ENCODE measurements around the gene HDAC4.

The HDAC4 gene

DNA sequence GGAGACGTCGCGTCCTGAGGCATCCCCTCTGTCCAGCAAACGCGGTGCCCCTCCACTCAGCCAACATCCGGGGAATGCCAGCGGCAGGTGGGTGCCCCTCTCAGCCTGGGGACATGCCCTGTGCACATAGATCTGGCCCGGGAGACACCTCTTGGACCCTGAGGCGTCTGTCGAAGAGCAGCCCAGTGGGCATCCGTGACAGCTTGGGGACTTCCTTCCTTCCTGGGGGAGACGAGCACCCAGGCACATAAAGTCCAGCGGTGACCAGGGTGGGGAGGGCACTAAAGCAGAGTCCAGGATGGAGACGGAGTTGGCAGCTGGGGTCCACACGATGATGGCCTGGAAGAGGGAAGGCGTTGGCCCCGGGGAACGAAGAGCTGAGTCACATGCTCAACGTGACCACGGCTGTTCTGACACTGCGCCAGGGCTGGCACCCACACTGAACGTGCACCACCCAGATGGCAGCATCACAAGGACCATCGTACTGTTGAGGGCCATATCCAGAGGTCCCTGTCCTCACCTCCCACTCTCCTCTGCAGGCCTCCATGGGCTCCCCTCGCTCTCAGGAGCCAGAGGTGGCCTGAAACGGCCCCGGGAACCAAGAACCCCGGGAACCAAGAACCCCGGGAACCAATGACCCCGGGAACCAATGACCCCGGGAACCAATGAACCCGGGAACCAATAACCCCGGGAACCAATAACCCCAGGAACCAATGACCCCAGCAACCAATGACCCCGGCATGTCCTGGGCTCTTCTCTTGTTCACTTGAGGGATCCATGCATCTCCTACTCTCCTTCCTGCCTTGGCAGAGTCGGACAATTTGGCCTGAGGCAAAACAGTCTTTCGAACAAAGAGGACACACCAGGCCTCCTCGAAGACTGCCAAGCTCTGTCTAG lies 22.6 kb downstream of the HDAC4 start:
- Histone ChIP-seq H3K9ac (ENCODE audit: low read depth, low read length) (no peak overlapping the region), H3K4me2 (ENCODE audit: low read length) (no peak overlapping the region), H3K27me3 (ENCODE audit: control insufficient read depth, insufficient read depth, low read length) (no peaks in the 10 kb centered on the region), H3K36me3 (ENCODE audit: insufficient read depth, low read length) (peaks cover 3% of the 10 kb centered on the region), H3K4me1 (ENCODE audit: control insufficient read depth, insufficient read depth, low read length) (no peaks in the 10 kb centered on the region), H3K9me3 (replicated peaks; ENCODE audit: low read length) (no peaks in the 10 kb centered on the region), H3K4me3 (ENCODE audit: low read length) (no peak overlapping the region)

DNA sequence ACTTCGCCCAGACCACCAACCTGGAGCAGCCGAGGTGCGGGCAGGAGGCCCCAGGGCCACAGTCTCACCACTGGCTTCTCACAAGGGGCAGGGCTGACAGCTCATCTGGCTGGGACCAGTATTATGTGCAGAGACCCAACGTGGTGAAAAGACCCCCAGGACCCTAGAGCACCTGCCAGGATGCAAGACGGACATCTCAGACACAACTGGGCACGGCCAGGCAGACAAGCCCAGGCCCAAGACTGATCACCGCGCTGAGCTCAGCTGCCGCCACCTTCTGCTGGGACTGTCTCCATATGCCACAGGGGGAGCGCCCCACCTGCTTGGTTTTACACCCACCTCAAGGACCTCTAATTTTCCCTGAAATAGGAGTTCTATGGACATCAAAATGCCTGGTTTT lies 23.2 kb downstream of the HDAC4 start:
- Histone ChIP-seq H3K4me3 (ENCODE audit: low read length) (no peak overlapping the region), H3K9me3 (replicated peaks; ENCODE audit: low read length) (no peaks in the 10 kb centered on the region), H3K27me3 (ENCODE audit: control insufficient read depth, insufficient read depth, low read length) (no peaks in the 10 kb centered on the region), H3K4me2 (ENCODE audit: low read length) (no peak overlapping the region), H3K9ac (ENCODE audit: low read depth, low read length) (no peak overlapping the region), H3K36me3 (ENCODE audit: insufficient read depth, low read length) (peaks cover 3% of the 10 kb centered on the region), H3K4me1 (ENCODE audit: control insufficient read depth, insufficient read depth, low read length) (no peaks in the 10 kb centered on the region)

DNA sequence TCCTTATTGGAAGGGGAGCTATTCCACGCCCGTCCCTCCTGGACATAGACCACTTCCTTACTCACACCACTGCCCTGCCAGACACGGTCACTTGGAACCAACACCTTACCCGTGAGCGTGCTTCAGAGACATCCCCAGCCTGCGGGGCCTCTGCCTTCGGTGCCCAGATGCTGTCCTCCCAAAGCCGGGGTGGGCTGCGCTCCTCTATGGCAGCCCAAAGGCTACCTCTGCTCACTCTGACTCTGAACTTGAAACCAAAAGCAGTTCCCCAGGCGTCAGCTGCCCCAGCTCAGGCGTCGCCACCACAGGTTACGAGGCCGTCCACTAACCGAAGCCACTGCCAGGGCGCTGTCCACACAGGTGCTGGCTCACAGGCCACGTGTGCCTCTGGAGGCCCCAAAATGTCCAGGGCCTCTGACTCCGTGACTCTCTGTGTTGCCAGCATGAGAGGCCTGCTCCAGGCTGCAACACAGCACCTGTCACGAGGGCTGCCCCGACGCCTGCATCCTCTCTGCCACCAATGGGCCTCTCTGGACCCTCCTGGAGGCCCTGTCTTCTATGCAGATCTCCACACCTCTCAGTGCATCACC lies 23.8 kb downstream of the HDAC4 start:
- Histone ChIP-seq H3K9ac (ENCODE audit: low read depth, low read length) (no peak overlapping the region), H3K36me3 (ENCODE audit: insufficient read depth, low read length) (peaks cover 3% of the 10 kb centered on the region), H3K4me3 (ENCODE audit: low read length) (no peak overlapping the region), H3K4me1 (ENCODE audit: control insufficient read depth, insufficient read depth, low read length) (no peaks in the 10 kb centered on the region), H3K4me2 (ENCODE audit: low read length) (no peak overlapping the region), H3K9me3 (replicated peaks; ENCODE audit: low read length) (no peaks in the 10 kb centered on the region), H3K27me3 (ENCODE audit: control insufficient read depth, insufficient read depth, low read length) (no peaks in the 10 kb centered on the region)

DNA sequence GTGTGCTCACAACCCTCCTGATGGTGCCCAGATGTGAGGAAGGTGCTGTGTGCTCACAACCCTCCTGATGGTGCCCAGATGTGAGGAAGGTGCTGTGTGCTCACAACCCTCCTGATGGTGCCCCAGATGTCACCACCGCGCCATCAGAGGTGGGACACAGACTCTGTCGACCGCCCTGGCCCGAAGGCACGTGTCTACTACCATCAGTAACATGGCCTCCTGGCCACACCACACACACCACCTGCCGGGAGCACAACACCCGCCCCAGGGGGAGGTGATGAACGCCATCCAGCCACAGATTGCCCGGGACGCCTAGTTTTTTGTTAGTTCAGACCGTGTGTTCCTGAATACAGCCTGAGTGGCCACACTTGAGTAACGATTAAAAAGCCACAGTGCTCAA lies 24.5 kb downstream of the HDAC4 start:
- Histone ChIP-seq H3K36me3 (ENCODE audit: insufficient read depth, low read length) (peaks cover 3% of the 10 kb centered on the region), H3K27me3 (ENCODE audit: control insufficient read depth, insufficient read depth, low read length) (no peaks in the 10 kb centered on the region), H3K4me1 (ENCODE audit: control insufficient read depth, insufficient read depth, low read length) (no peaks in the 10 kb centered on the region), H3K9me3 (replicated peaks; ENCODE audit: low read length) (no peaks in the 10 kb centered on the region), H3K4me3 (ENCODE audit: low read length) (no peak overlapping the region), H3K4me2 (ENCODE audit: low read length) (no peak overlapping the region), H3K9ac (ENCODE audit: low read depth, low read length) (no peak overlapping the region)

DNA sequence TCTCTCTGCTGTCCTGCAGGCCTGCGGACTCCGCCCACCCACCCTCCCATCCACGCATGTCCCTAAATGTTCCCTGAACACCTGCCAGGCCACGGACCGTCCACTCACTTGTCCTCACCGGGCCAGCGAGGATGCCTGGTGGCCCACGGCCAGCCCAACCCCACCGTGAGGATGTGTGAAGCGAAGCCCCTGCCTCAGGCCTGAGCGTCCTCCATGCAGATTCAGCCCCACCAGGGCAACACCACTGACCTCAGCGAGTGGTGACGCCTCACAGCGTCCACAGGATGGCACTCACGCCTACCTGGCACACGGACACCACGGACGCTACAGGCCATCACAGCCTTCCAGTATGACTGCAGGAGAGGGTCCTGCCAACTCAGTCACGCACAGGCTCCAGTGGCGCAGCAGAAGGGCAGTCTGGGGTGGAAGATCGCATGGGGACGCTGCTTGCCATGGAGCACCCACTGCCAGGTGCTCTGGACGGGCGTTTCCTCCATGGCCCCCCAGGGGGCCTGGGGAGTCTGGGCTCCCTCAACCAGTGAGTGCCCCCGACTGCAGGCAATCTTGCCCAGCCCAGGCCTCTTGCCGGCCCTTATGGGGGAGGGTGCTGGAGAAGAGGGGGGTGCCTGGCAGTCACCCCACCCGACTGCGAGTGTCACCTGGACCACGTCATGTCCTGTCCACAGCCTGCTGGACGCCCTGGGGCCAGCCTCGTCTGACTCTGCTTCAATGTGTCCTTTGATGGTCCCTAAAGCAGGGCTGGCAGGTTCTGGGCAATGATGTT lies 25.4 kb downstream of the HDAC4 start:
- Histone ChIP-seq H3K27me3 (ENCODE audit: control insufficient read depth, insufficient read depth, low read length) (no peaks in the 10 kb centered on the region), H3K9me3 (replicated peaks; ENCODE audit: low read length) (no peaks in the 10 kb centered on the region), H3K4me3 (ENCODE audit: low read length) (no peak overlapping the region), H3K9ac (ENCODE audit: low read depth, low read length) (no peak overlapping the region), H3K4me1 (ENCODE audit: control insufficient read depth, insufficient read depth, low read length) (no peaks in the 10 kb centered on the region), H3K36me3 (ENCODE audit: insufficient read depth, low read length) (peaks cover 3% of the 10 kb centered on the region), H3K4me2 (ENCODE audit: low read length) (no peak overlapping the region)

DNA sequence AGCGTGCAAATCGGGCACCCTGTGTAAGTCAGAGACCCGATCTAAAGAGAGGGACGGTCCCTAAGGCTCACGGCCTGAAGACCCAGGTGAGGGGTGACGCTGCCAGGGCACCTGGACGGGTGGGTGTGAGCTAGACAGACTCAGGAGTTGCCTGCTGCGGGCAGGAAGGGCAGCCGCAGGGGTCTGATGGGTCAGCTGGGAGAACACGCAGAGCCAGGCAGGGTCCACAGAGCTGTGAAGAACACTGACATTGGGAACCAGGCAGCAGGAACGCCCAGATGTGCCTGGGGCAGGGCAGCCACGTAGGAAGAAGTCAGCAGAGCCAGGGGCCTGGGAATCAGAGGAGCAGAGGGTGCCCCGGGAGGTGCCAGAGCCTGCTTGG lies 25.9 kb downstream of the HDAC4 start:
- H3K4me1 ChIP-seq (ENCODE audit: control insufficient read depth, insufficient read depth, low read length) = no peaks in the 10 kb centered on the region
- no peaks in the 10 kb centered on the region for H3K9me3 ChIP-seq (replicated peaks; ENCODE audit: low read length)
- no peak overlapping the region for H3K4me3 ChIP-seq (ENCODE audit: low read length)
- no peak overlapping the region for H3K9ac ChIP-seq (ENCODE audit: low read depth, low read length)
- no peak overlapping the region for H3K4me2 ChIP-seq (ENCODE audit: low read length)
- H3K36me3 ChIP-seq (ENCODE audit: insufficient read depth, low read length) = peaks cover 3% of the 10 kb centered on the region
- no peaks in the 10 kb centered on the region for H3K27me3 ChIP-seq (ENCODE audit: control insufficient read depth, insufficient read depth, low read length)

DNA sequence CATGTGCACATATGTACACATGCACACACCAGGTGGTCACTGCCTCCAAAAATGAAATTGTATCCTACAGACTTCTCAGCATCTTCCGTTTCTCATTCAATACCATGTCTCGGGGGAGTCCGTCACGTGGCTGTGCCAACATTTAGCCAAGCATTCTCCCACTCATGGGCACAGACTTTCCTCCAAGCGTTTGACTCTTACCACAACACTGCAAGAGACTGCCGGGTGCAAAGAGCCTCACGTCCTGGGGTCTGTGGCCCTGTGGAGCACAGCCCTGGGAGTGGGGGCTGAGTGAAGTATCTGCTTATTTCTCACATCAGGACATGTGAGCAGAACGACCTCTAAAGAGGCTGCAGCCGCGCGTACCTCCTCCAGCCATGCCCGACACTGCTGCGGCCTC lies 28.0 kb downstream of the HDAC4 start:
- Histone ChIP-seq H3K4me3 (ENCODE audit: low read length) (no peak overlapping the region), H3K9me3 (replicated peaks; ENCODE audit: low read length) (no peaks in the 10 kb centered on the region), H3K36me3 (ENCODE audit: insufficient read depth, low read length) (peaks cover 2% of the 10 kb centered on the region), H3K27me3 (ENCODE audit: control insufficient read depth, insufficient read depth, low read length) (no peaks in the 10 kb centered on the region), H3K4me1 (ENCODE audit: control insufficient read depth, insufficient read depth, low read length) (no peaks in the 10 kb centered on the region), H3K4me2 (ENCODE audit: low read length) (no peak overlapping the region), H3K9ac (ENCODE audit: low read depth, low read length) (no peak overlapping the region)

DNA sequence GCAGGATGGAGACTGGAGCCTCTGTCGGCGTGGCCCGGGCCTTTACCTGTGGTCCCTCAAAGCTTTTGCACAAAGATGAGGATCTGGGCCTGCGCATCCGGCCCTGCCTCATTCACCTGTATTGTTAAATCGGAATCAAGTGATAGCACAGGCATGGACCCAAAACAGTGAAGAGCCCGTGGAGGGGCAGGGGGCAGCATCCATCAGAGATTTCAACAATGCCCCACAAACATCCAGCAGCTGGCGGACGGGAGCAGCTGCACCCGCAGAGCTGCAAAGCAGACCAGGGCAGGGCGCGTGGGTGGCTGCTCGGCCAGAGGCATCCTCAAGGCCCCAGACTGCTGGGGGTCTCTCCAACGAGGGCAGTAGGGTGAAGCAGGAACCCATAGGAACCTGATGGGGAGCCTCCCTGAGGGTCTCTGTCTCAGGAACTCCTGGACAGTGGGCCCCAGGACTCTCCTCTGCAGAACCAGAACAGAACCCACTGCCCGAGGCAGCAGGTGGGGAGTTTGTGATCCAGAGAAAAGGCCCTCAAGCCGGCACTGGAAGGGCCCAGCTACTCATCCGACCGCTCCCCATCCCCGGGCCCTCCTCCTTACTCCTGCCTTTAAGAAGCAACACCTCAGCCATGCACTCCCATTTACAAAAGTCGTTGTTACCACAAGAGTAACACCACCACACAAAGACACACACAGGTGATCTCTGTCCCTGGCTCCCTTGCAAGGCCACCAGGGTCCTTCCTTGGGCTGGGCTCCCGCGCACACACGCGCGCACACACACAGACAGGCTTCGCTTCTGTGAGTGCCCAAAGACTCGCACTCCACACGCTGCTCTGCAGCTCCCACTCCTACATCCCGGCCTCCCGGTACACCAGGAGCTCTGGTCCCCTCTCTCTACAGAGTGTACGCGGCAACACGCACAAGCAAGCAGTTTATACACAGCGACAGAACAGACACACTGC lies 28.8 kb downstream of the HDAC4 start:
- H3K4me2 ChIP-seq (ENCODE audit: low read length) = no peak overlapping the region
- no peaks in the 10 kb centered on the region for H3K36me3 ChIP-seq (ENCODE audit: insufficient read depth, low read length)

DNA sequence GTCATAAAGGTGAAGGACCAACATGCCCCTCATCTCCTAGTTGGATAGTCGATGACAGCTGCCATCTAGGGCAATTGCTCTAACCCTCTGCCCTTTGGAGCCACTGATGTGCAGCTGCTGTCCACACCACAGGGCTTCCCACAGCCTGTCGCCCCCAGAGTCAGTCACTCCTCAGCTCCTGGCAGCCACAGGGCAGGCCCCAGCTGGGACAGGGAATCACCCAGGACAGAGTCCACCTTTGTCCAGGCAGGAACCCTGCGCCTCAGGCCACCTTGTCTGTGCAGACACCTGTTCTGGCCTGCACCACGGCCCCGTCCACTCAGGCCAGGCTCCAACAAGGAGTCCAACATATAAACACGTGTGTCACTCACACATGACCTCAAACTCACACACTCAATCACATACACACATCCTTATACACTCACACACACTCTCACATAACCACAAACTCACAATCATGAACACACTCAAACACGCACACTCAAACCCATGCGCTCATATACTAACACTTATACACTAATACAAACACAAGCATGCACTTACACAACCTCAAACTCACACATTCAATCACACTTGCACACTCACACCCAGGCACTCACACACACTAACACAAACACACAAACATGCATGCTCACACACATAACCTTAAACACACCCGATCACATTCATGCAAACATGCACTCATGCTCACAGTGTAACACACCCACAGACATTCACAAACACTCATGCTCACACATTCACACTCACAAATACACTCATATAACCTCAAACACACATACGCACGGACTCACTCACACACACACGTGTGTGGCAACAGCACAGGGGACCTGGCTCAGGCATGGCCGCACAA lies 29.7 kb downstream of the HDAC4 start:
- no peaks in the 10 kb centered on the region for H3K36me3 ChIP-seq (ENCODE audit: insufficient read depth, low read length)
- no peak overlapping the region for H3K9ac ChIP-seq (ENCODE audit: low read depth, low read length)
- H3K4me1 ChIP-seq (ENCODE audit: control insufficient read depth, insufficient read depth, low read length) = no peaks in the 10 kb centered on the region
- H3K4me3 ChIP-seq (ENCODE audit: low read length) = no peak overlapping the region
- H3K4me2 ChIP-seq (ENCODE audit: low read length) = no peak overlapping the region
- H3K27me3 ChIP-seq (ENCODE audit: control insufficient read depth, insufficient read depth, low read length) = no peaks in the 10 kb centered on the region
- H3K9me3 ChIP-seq (replicated peaks; ENCODE audit: low read length) = no peaks in the 10 kb centered on the region

More for the DNA sequence above, 28.8 kb downstream of the HDAC4 start:
- Histone ChIP-seq H3K9ac (ENCODE audit: low read depth, low read length) (no peak overlapping the region), H3K27me3 (ENCODE audit: control insufficient read depth, insufficient read depth, low read length) (no peaks in the 10 kb centered on the region), H3K4me1 (ENCODE audit: control insufficient read depth, insufficient read depth, low read length) (no peaks in the 10 kb centered on the region), H3K4me3 (ENCODE audit: low read length) (no peak overlapping the region), H3K9me3 (replicated peaks; ENCODE audit: low read length) (no peaks in the 10 kb centered on the region)

DNA sequence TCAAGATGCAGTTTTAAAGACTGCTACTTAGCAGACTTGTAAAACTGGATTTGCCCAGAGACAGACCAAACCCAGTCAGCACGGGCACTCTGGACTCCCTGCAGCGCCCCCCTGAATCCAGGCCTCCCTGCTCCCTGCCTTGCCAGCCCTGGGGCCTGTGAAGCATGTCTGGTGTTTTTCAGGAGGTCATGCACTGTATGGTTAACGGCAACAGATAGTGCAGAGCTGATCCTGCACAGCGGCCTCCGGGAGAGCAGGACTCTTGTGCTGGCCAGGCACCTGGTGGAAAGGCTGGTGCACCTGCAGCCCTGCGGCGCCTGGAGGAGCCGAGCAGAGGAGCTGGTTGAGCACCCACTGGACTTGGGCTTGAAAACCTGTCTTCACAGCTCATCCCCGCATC lies 30.4 kb downstream of the HDAC4 start:
- Histone ChIP-seq H3K9ac (ENCODE audit: low read depth, low read length) (no peak overlapping the region), H3K9me3 (replicated peaks; ENCODE audit: low read length) (no peaks in the 10 kb centered on the region), H3K4me1 (ENCODE audit: control insufficient read depth, insufficient read depth, low read length) (no peaks in the 10 kb centered on the region), H3K4me3 (ENCODE audit: low read length) (no peak overlapping the region), H3K27me3 (ENCODE audit: control insufficient read depth, insufficient read depth, low read length) (no peaks in the 10 kb centered on the region), H3K4me2 (ENCODE audit: low read length) (no peak overlapping the region), H3K36me3 (ENCODE audit: insufficient read depth, low read length) (peaks cover 3% of the 10 kb centered on the region)

Measured in skeletal muscle satellite cell (primary cell).